ENCODE measurements around the gene SREBF2. TPM values are rescaled to one million over a fixed set of nuclear protein-coding genes. Genes with fewer than 3 reads are reported as not detected.

The SREBF2 gene
- total RNA-seq, 4 donors from 2014 or later: 26.3 to 63.5 (median 33.8) TPM

DNA sequence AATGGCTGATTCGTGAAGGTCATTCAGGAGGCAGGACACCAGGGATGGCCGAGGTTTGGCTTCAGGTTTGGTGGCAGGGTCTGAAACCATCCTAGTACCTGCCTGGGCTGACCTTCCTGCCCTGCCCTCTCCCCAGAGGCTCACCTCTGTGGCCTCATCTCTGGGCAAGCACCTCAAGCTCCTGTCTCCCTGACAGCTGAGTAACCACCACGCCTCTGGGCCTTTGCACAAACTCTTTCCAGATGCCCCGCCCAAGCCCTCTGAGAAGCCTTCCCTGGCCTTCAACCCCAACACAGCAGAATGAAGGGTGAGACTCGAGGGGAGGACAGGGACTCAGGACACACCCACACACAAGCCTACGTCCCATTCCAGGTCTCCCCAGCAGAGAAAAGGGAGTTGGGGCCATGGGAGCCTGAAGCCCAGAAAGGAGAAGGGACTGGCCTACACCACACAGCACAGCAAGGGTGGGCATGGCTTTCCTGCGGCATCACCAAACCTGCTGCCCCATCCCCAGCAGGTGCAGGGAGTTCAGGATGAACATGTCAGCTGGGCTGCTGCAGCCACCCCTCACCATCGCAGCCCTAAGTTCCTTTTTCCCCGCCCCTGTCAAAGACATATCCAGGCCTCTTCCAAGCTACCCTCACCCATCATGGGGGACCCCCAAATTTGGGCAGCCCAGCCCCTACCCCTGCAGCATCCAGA, 79.6 kb downstream of the SREBF2 start:
- ATAC-seq (ENCODE audit: low FRiP score) (no peak), DNase-seq (ENCODE audit: low spot score) (no peak)
- TF ChIP-seq, protein P1, sequence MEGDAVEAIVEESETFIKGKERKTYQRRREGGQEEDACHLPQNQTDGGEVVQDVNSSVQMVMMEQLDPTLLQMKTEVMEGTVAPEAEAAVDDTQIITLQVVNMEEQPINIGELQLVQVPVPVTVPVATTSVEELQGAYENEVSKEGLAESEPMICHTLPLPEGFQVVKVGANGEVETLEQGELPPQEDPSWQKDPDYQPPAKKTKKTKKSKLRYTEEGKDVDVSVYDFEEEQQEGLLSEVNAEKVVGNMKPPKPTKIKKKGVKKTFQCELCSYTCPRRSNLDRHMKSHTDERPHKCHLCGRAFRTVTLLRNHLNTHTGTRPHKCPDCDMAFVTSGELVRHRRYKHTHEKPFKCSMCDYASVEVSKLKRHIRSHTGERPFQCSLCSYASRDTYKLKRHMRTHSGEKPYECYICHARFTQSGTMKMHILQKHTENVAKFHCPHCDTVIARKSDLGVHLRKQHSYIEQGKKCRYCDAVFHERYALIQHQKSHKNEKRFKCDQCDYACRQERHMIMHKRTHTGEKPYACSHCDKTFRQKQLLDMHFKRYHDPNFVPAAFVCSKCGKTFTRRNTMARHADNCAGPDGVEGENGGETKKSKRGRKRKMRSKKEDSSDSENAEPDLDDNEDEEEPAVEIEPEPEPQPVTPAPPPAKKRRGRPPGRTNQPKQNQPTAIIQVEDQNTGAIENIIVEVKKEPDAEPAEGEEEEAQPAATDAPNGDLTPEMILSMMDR (IDR thresholded peaks at IDR 0.05): no peak

DNA sequence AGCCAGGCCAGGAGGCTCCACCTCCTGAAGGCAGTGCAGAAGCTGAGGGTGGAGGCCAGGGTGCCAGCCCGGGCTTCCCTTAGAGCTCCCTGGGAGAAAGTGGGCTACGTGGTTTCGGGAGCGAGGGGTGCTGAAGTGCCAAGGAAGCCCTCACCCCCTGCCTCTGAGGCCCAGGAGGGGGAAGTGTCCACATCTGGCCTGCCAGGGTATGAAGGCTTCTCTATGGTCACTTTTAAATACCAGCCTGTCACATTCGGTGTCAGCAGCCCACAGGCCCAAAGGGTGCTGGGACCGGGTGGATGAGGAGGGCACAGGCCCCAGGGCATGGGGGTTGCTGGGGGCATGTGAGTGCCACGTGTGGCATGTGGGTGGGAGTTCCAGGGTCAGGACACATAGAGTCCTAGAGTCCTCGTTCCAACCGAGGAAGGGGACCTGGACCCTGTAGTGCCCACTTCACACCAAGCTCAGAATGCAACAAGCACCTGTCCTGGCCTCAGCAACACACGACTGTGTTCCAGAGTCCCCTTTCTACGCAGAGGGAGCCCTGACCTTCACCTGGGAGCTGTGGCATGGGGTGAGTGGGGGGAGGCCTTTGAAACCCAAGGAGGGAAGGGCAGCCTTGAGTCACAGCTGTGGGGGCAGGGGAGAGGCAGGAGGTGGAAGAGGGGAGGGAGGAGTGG, 80.3 kb downstream of the SREBF2 start:
- TF ChIP-seq, protein P1 (IDR thresholded peaks at IDR 0.05): no peak
- no peak for ATAC-seq (ENCODE audit: low FRiP score)
- DNase-seq (ENCODE audit: low spot score): no peak

DNA sequence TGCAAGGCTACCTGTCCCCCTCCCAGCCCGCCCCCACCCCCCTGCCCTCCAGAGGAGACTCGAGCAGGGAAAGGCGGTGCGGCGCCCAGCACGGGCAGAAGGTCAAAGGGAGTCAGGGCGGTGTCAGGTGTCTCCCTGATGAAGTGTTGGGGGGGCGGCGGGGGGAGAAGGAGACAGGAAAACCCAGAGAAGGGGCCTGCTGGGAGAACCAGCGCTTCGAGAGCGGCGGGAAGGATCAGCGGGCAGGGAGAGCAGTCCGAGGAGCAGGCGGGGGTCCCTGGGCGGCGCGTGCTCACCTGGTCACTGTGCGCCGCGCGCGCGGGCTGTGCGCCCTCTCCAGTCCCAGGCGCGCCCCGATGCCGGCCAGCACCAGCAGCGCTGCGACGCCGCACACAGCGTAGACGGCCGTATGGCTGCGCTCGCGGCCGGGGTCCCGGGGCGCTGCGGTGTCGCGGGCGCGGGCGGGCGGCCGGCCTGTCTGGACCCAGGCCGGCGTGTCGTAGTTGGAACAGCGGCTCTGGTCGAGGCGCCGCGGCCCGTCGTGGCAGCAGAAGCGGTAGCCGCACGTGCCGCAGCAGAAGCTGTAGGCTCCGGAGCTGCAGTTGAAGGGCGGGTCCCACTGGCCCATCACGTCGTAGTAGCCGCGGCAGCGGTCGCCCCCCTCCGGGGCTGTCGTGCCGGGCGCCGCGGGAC, 81.1 kb downstream of the SREBF2 start:
- ATAC-seq (ENCODE audit: low FRiP score) (no peak), DNase-seq (ENCODE audit: low spot score) (no peak)
- TF ChIP-seq, protein P1 (IDR thresholded peaks at IDR 0.05): no peak

DNA sequence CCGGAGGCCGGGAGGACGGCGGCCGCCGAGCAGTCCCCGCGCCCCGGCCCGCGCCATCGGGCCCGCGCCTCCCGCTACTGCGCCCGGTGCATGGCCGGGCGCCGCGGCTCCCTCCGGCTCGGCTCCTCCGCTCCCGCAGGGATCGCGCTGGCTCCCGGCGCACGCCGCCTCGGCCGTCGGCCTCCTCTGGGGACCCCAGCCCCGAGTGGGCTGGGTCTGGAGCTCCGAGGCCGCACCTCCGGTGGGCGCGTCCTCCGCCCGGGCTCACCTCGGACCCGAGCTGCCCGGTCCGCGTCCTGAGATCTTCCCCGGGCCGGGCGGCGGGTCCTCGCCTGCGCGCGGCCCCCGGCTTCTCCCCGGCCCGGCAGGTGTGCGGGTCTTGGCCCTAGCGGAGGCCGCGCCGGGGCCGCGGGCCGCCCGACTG, 81.7 kb downstream of the SREBF2 start:
- TF ChIP-seq, protein P1 (IDR thresholded peaks at IDR 0.05): no peak
- DNase-seq (ENCODE audit: low spot score): no peak
- ATAC-seq (ENCODE audit: low FRiP score): no peak

DNA sequence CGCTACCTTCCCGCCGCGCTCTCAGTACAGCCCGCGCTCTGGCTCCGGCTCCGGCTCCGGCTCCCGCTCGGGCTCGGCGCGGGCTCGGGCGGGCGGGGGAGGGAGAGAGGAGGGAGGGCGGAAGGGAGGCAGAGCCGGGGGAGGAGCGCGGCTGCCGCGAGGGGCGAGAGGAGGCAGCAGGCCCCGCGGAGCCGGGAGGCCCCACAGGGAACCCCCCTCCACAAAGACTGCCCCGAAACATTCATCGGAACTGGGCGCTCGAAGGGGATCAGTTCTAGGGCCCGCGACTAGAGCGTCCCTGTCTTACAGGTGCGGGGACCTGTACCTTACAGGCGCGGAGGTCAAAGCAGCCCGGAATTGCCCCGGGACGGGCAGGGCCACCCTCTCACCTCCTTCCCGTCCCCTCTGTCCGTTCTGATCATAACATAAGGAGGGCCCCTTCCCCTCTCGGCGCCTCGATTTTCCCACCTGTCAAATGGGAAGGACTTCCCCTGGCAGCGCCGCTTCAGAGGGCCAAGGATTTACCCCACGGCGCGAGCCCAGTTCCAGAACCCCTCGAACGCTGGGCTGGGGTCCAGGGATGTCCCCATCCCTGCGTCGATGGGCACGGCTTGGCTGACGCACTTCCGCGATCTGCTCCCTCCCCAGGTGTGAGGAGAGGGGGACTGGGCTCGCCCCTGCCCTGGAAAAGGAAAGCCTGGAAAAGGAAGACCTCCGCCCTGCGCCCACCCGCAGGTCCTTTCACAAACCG, 82.3 kb downstream of the SREBF2 start, which contains the start of gene SHISA8:
SHISA8 (minus strand) TSS at position 40 of the 751 bp plus-strand sequence. CDS start 407 bp downstream, outside the sequence.
- TF ChIP-seq, protein P1 (IDR thresholded peaks at IDR 0.05): no peak
- ATAC-seq (ENCODE audit: low FRiP score): peak; percentile 51
- DNase-seq (ENCODE audit: low spot score): no peak

DNA sequence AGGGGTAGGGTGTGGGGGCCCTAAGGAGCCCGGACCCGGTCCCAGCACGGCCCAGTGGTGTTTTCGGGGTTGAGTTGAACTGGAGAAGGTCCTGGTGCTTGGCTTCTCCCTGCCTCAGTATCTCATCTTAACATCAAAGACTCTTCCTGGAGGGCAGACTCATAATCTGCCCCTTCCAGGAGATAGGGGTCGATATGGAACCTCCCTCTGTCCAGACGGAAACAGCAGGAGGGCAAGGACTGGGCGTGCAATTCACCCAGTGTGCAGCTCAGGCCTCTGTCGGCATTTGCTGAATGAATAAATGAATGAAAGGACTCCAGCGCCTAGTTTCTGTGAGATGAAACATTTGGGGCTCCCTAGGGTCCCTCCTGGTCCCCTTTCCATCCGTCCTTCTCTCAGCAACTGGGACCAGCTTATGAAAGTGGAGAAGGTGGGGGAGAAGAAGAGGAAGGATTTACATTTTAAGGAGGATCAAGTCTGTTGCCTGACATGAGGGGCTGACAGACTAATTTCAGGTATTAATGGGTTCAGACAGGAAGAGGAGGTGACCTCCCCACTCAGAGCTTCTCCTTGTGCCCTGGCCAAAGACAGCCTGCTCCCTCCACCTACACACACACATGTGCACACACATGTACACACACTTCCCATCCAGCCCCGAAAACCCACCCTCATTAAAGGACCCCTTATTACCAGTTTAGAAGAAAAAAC, 83.0 kb downstream of the SREBF2 start:
- TF ChIP-seq, protein P1 (IDR thresholded peaks at IDR 0.05): no peak
- DNase-seq (ENCODE audit: low spot score): no peak
- no peak for ATAC-seq (ENCODE audit: low FRiP score)

All from omental fat pad (tissue), 4 donors.